Activated CD8-positive, alpha-beta memory T cell treated with anti-CD3 and anti-CD28 coated beads, Interleukin-2, amount 50 U/mL, for 24 hours (primary cell): ENCODE results near the gene OTOGL.
"Not testable (repeated sequence)": the region's sequence is repeated elsewhere in the genome, so short reads cannot be mapped to it uniquely, and the experiment has no call there.

ENCODE experiments used
- DNase-seq: peaks from one replicate; pipeline ENCODE4 v3.0.0-alpha.2; 2020; ENCODE audit errors: extremely low read depth

Gene OTOGL

GRCh38 chr12:80219345-80219744, 120.0 kb downstream of the OTOGL start:
- no peak for DNase-seq

- no peak for DNase-seq
These were observed 122.9 kb downstream of the OTOGL start for GRCh38 chr12:80222261-80222660.

- no peak for DNase-seq
These were observed 127.2 kb downstream of the OTOGL start for GRCh38 chr12:80226576-80226975.

- not testable (repeated sequence) for DNase-seq
These were observed 128.6 kb downstream of the OTOGL start for GRCh38 chr12:80227904-80228303.

- no peak for DNase-seq
These were observed 130.7 kb downstream of the OTOGL start for GRCh38 chr12:80230068-80230467.

- no peak for DNase-seq
These were observed 133.5 kb downstream of the OTOGL start for GRCh38 chr12:80232837-80233236.

GRCh38 chr12:80233926-80234325, 134.6 kb downstream of the OTOGL start:
- no peak for DNase-seq

GRCh38 chr12:80234667-80235066, 135.3 kb downstream of the OTOGL start:
- no peak for DNase-seq

GRCh38 chr12:80235944-80236343, 136.6 kb downstream of the OTOGL start:
- DNase-seq, result no peak

- no peak for DNase-seq
These were observed 140.5 kb downstream of the OTOGL start for GRCh38 chr12:80239867-80240266.

GRCh38 chr12:80241576-80242273, 142.4 kb downstream of the OTOGL start:
- no peak for DNase-seq

GRCh38 chr12:80242321-80242720, 143.0 kb downstream of the OTOGL start:
- DNase-seq, result no peak

- not testable (repeated sequence) for DNase-seq
These were observed 150.2 kb downstream of the OTOGL start for GRCh38 chr12:80249581-80249980.

- DNase-seq, result no peak
These were observed 158.6 kb downstream of the OTOGL start for GRCh38 chr12:80257920-80258319.

GRCh38 chr12:80260269-80260668, 160.9 kb downstream of the OTOGL start:
- no peak for DNase-seq

- DNase-seq, result no peak
These were observed 162.1 kb downstream of the OTOGL start for GRCh38 chr12:80261403-80261802.

- DNase-seq, result no peak
These were observed 163.0 kb downstream of the OTOGL start for GRCh38 chr12:80262346-80262745.

GRCh38 chr12:80262771-80263170, 163.4 kb downstream of the OTOGL start:
- DNase-seq, result no peak

GRCh38 chr12:80264386-80264785, 165.0 kb downstream of the OTOGL start:
- no peak for DNase-seq

- DNase-seq, result no peak
These were observed 165.6 kb downstream of the OTOGL start for GRCh38 chr12:80264891-80265290.

- DNase-seq, result no peak
These were observed 169.8 kb downstream of the OTOGL start for GRCh38 chr12:80268924-80269749.

GRCh38 chr12:80269803-80270552, 170.6 kb downstream of the OTOGL start:
- DNase-seq, result no peak
